HG03039 (cell line): Measurements from ENCODE around the gene NEDD8.

ENCODE experiments used
- ATAC-seq: cut with Tn5 transposase; IDR thresholded peaks from one replicate; pipeline ENCODE4 v1.9.1; 2021; ENCODE audit warnings: mild to moderate bottlenecking, moderate library complexity; ENCODE audit not compliant: unreplicated experiment

NEDD8 gene

GRCh38 chr14:24264298-24264697 lies 32.1 kb upstream of the NEDD8 start:
- ATAC-seq, result no peak

GRCh38 chr14:24263848-24264247 lies 31.7 kb upstream of the NEDD8 start:
- no peak for ATAC-seq

- ATAC-seq, result no peak
These were observed 30.9 kb upstream of the NEDD8 start, which contains the start of gene TGM1 for GRCh38 chr14:24262821-24263733. TGM1 (minus strand) TSS chr14:24263177; CDS start chr14:24262352, 825 bp downstream.

GRCh38 chr14:24261969-24262327 lies 29.8 kb upstream of the NEDD8 start:
- ATAC-seq, result no peak

GRCh38 chr14:24261256-24261968 lies 29.2 kb upstream of the NEDD8 start:
- no peak for ATAC-seq

GRCh38 chr14:24260780-24261157 lies 28.6 kb upstream of the NEDD8 start:
- no peak for ATAC-seq

GRCh38 chr14:24260026-24260779 lies 28.0 kb upstream of the NEDD8 start:
- ATAC-seq, result no peak

GRCh38 chr14:24259282-24260025 lies 27.3 kb upstream of the NEDD8 start:
- ATAC-seq, result no peak

GRCh38 chr14:24258548-24259265 lies 26.5 kb upstream of the NEDD8 start:
- ATAC-seq, result no peak

GRCh38 chr14:24258119-24258518 lies 26.0 kb upstream of the NEDD8 start:
- ATAC-seq, result no peak

GRCh38 chr14:24256960-24257359 lies 24.8 kb upstream of the NEDD8 start:
- ATAC-seq, result no peak

- ATAC-seq, result no peak
These were observed 24.0 kb upstream of the NEDD8 start for GRCh38 chr14:24255931-24256711.

GRCh38 chr14:24255438-24255837 lies 23.3 kb upstream of the NEDD8 start:
- no peak for ATAC-seq

GRCh38 chr14:24254630-24255392 lies 22.6 kb upstream of the NEDD8 start:
- ATAC-seq, result no peak

- ATAC-seq, result no peak
These were observed 21.8 kb upstream of the NEDD8 start for GRCh38 chr14:24253936-24254335.

- no peak for ATAC-seq
These were observed 20.3 kb upstream of the NEDD8 start for GRCh38 chr14:24252289-24253124.

- no peak for ATAC-seq
These were observed 19.7 kb upstream of the NEDD8 start for GRCh38 chr14:24251880-24252288.

- ATAC-seq, result no peak
These were observed 18.2 kb upstream of the NEDD8 start for GRCh38 chr14:24250354-24250753.
